ENCODE results near the gene NMT1. TPM values are rescaled to one million over a fixed set of nuclear protein-coding genes. Genes with fewer than 3 reads are reported as not detected.
A peak's percentile ranks its signal among the peaks of the same experiment; 100 is the strongest.

NMT1 gene
- total RNA-seq, 6 donors from 2014 or later: 55.1 to 132 (median 92.3) TPM

DNA sequence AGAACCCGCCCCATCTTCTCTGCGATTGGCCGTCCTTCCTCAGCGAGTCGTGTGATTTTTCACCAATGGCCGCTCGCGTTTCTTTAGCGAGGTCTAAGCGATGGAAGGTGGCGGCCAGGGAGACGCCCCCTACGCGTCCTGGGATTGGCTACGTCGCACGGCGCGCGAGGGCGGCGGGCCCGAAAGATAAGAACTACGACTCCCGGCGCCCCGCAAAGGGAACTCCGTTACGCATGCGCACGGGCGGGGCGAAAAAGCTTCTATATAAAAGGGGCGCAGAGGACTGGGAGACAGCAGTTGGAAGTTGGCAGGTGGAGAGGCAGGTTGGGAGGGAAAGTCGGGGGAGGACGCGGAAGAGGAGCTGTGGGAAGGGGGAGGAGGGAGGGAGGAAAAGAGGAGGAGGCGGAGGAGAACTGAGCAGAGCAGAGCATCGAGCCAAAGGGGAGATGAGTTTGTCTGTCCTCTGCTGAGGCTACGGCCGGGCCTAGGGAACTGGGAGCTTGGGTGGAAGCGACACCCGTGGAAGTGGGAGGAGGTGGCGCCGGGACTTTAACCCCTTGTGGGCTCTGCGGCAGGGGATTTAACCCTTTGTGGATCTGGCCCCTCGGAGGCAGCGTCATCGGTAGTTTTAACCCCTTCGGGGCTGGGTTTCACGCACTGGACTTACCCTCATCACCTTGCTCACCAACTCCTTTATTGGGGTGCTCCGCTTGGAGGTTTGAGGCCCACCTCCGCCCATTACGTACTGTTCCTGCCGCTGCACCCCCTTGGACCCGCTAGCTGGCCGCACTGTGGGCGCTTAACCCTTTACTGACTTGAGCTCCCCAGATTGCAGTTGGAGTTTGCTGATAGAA is 87.3 kb downstream of the NMT1 start, which contains the start of gene HEXIM1:
HEXIM1 (plus strand) TSS at position 293 of the 854 bp plus-strand sequence. CDS start 716 bp downstream, outside the sequence.
- Histone ChIP-seq H3K9me3 (no peaks in the 10 kb centered on the region), H3K4me3 (peak within 1 kb of the TSS; percentile 59 to 79 (median 66)), H3K4me1 (peaks cover 47 to 66% (median 49%) of the 10 kb centered on the region in 4 donors), H3K27ac (peak within 1 kb of the TSS; percentile 94 to 99 (median 98)), H3K36me3 (no peaks in the 10 kb centered on the region), H3K27me3 (no peaks in the 10 kb centered on the region)
- WGBS, 2 donors: 0 to 1% methylated on average over 56 to 58 of the region's 58 CpGs
- peak; percentile 88 to 95 for ATAC-seq (ENCODE audit: low FRiP score in 2 of 2)
- peak; percentile 99 for DNase-seq
- TF ChIP-seq CTCF (IDR thresholded peaks at IDR 0.05) (no peak), EP300 (IDR thresholded peaks at IDR 0.05) (peak in 1 of 4 donors; percentile 89), POLR2AphosphoS5 (IDR thresholded peaks at IDR 0.05) (peak; percentile 100), POLR2A (IDR thresholded peaks at IDR 0.05) (peak; percentile 65 to 99 (median 96))

- no peaks in the 10 kb centered on the region for H3K36me3 ChIP-seq
- peak; percentile 72 to 74 for ATAC-seq (ENCODE audit: low FRiP score in 2 of 2)
- DNase-seq: peak; percentile 90 to 93
- no peaks in the 10 kb centered on the region for H3K27me3 ChIP-seq
- WGBS, 2 donors: 0% methylated on average over 23 to 30 of the region's 32 CpGs
- TF ChIP-seq EP300 (IDR thresholded peaks at IDR 0.05) (no peak), POLR2AphosphoS5 (IDR thresholded peaks at IDR 0.05) (peak; percentile 58 to 65), POLR2A (IDR thresholded peaks at IDR 0.05) (peak in 1 of 4 donors; percentile 47), CTCF (IDR thresholded peaks at IDR 0.05) (peak; percentile 75 to 90 (median 80))
- H3K4me1 ChIP-seq: peaks cover 40 to 59% (median 42%) of the 10 kb centered on the region in 4 donors
- peak overlapping the region; percentile 94 to 99 (median 98) for H3K27ac ChIP-seq
- no peaks in the 10 kb centered on the region for H3K9me3 ChIP-seq
- H3K4me3 ChIP-seq: peak overlapping the region; percentile 52 to 79 (median 60)
These were observed 88.0 kb downstream of the NMT1 start for GRCh38 chr17:45149037-45149668.

DNA sequence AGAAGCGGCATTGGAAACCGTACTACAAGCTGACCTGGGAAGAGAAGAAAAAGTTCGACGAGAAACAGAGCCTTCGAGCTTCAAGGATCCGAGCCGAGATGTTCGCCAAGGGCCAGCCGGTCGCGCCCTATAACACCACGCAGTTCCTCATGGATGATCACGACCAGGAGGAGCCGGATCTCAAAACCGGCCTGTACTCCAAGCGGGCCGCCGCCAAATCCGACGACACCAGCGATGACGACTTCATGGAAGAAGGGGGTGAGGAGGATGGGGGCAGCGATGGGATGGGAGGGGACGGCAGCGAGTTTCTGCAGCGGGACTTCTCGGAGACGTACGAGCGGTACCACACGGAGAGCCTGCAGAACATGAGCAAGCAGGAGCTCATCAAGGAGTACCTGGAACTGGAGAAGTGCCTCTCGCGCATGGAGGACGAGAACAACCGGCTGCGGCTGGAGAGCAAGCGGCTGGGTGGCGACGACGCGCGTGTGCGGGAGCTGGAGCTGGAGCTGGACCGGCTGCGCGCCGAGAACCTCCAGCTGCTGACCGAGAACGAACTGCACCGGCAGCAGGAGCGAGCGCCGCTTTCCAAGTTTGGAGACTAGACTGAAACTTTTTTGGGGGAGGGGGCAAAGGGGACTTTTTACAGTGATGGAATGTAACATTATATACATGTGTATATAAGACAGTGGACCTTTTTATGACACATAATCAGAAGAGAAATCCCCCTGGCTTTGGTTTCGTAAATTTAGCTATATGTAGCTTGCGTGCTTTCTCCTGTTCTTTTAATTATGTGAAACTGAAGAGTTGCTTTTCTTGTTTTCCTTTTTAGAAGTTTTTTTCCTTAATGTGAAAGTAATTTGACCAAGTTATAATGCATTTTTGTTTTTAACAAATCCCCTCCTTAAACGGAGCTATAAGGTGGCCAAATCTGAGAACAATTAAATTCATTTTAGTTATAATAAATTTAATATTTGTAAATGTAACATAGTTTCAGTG is 88.8 kb downstream of the NMT1 start:
- H3K36me3 ChIP-seq: no peaks in the 10 kb centered on the region
- peaks cover 34 to 51% (median 37%) of the 10 kb centered on the region in 4 donors for H3K4me1 ChIP-seq
- H3K27ac ChIP-seq: peak overlapping the region; percentile 94 to 99 (median 98)
- TF ChIP-seq CTCF (IDR thresholded peaks at IDR 0.05) (no peak), POLR2AphosphoS5 (IDR thresholded peaks at IDR 0.05) (peak; percentile 20 to 27), POLR2A (IDR thresholded peaks at IDR 0.05) (no peak)
- ATAC-seq (ENCODE audit: low FRiP score in 2 of 2) (peak; percentile 2 to 12), DNase-seq (peak; percentile 81 to 90)
- H3K27me3 ChIP-seq: no peaks in the 10 kb centered on the region
- H3K9me3 ChIP-seq: no peaks in the 10 kb centered on the region
- WGBS, 2 donors: 1 to 3% methylated on average over 24 to 55 of the region's 56 CpGs
- H3K4me3 ChIP-seq: peak overlapping the region; percentile 52 to 79 (median 60)

Measured in upper lobe of left lung (tissue), 6 donors.